OCI-LY3 (cell line): ENCODE data around the gene EIF4E1B.

ENCODE experiments used
- H2AFZ ChIP-seq: fragments of 200-600, 300-600 bp; shearing (Covaris generic); 2 replicates; pipeline ENCODE4 v1.6.0; 2014; ENCODE audit warnings: antibody characterized with exemption, low read depth, low read length
- H3K27ac ChIP-seq: fragments of 200-600, 300-600 bp; sonication (generic); 2 replicates; pipeline ENCODE4 v1.5.1; 2014; ENCODE audit warnings: mild to moderate bottlenecking, low read length, moderate library complexity, mixed read lengths
- H3K27me3 ChIP-seq: fragments of 200-600, 300-600 bp; sonication (generic); 2 replicates; pipeline ENCODE4 v1.6.1; 2014; ENCODE audit warnings: low read depth, low read length, mixed read lengths
- H3K36me3 ChIP-seq: fragments of 200-600, 300-600 bp; sonication (generic); replicated peaks from 2 replicates; pipeline ENCODE3; 2014; ENCODE audit warnings: low read depth, low read length, mixed read lengths
- H3K4me1 ChIP-seq: fragments of 300-600, 200-600 bp; sonication (generic); 2 replicates; pipeline ENCODE4 v1.6.1; 2014; ENCODE audit warnings: low read length, mixed read lengths
- H3K4me2 ChIP-seq: fragments of 200-600, 300-600 bp; sonication (generic); 2 replicates; pipeline ENCODE4 v1.6.1; 2014; ENCODE audit warnings: low read length, mixed read lengths
- H3K4me3 ChIP-seq: fragments of 300-600, 200-600 bp; sonication (generic); 2 replicates; pipeline ENCODE4 v1.5.1; 2014; ENCODE audit warnings: antibody characterized with exemption, mild to moderate bottlenecking, low read length, moderate library complexity
- H3K79me2 ChIP-seq: fragments of 300-600, 200-600 bp; shearing (Covaris generic); 2 replicates; pipeline ENCODE4 v1.6.1; 2014; ENCODE audit warnings: mild to moderate bottlenecking, low read length, mixed read lengths
- H3K9ac ChIP-seq: fragments of 300-600, 200-600 bp; shearing (Covaris generic); 2 replicates; pipeline ENCODE4 v1.6.0; 2014; ENCODE audit warnings: mild to moderate bottlenecking, low read length, moderate library complexity
- H3K9me3 ChIP-seq: fragments of 200-600, 300-600 bp; shearing (Covaris generic); 2 replicates; pipeline ENCODE4 v1.6.1; 2014; ENCODE audit warnings: low read length, mixed read lengths; ENCODE audit not compliant: insufficient read depth
- H4K20me1 ChIP-seq: fragments of 200-600, 300-600 bp; sonication (generic); 2 replicates; pipeline ENCODE4 v1.6.1; 2016; ENCODE audit warnings: low read length, mixed read lengths; ENCODE audit not compliant: insufficient read depth
- EZH2phosphoT487 ChIP-seq: fragments of 200-600 bp; shearing (Covaris generic); IDR thresholded peaks from 2 replicates; pipeline ENCODE4 v1.6.1; 2018; ENCODE audit warnings: antibody characterized with exemption, mixed run types, low read depth
- TF ChIP-seq, protein P1 (sequence below): fragments of 200-600, 300-600 bp; sonication (generic); IDR thresholded peaks from 2 replicates; pipeline ENCODE4 v1.5.1; 2014; ENCODE audit warnings: antibody characterized with exemption, low read length, low read depth

Gene EIF4E1B

GRCh38 chr5:176671399-176671798 is 40.9 kb downstream of the EIF4E1B start:
- Histone ChIP-seq H3K4me1 (peaks cover 16% of the 10 kb centered on the region), H3K9ac (no peak overlapping the region), H3K4me3 (no peak overlapping the region), H4K20me1 (no peaks in the 10 kb centered on the region), H3K9me3 (no peaks in the 10 kb centered on the region), H3K79me2 (no peaks in the 10 kb centered on the region), H3K27me3 (peaks cover 23% of the 10 kb centered on the region), H2AFZ (no peak overlapping the region), H3K36me3 (no peaks in the 10 kb centered on the region), H3K4me2 (no peak overlapping the region), H3K27ac (no peak overlapping the region)
- TF ChIP-seq, protein P1, sequence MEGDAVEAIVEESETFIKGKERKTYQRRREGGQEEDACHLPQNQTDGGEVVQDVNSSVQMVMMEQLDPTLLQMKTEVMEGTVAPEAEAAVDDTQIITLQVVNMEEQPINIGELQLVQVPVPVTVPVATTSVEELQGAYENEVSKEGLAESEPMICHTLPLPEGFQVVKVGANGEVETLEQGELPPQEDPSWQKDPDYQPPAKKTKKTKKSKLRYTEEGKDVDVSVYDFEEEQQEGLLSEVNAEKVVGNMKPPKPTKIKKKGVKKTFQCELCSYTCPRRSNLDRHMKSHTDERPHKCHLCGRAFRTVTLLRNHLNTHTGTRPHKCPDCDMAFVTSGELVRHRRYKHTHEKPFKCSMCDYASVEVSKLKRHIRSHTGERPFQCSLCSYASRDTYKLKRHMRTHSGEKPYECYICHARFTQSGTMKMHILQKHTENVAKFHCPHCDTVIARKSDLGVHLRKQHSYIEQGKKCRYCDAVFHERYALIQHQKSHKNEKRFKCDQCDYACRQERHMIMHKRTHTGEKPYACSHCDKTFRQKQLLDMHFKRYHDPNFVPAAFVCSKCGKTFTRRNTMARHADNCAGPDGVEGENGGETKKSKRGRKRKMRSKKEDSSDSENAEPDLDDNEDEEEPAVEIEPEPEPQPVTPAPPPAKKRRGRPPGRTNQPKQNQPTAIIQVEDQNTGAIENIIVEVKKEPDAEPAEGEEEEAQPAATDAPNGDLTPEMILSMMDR, result no peak
- TF ChIP-seq EZH2phosphoT487, result no peak

- TF ChIP-seq, protein P1, result no peak
- no peak for TF ChIP-seq EZH2phosphoT487
- Histone ChIP-seq H4K20me1 (no peaks in the 10 kb centered on the region), H3K4me2 (peak overlapping the region; percentile 39), H2AFZ (no peak overlapping the region), H3K79me2 (no peaks in the 10 kb centered on the region), H3K36me3 (no peaks in the 10 kb centered on the region), H3K9ac (no peak overlapping the region), H3K4me1 (peaks cover 18% of the 10 kb centered on the region), H3K4me3 (no peak overlapping the region), H3K27me3 (peaks cover 22% of the 10 kb centered on the region), H3K9me3 (no peaks in the 10 kb centered on the region), H3K27ac (no peak overlapping the region)
Observed at GRCh38 chr5:176671890-176672747, 41.6 kb downstream of the EIF4E1B start.

GRCh38 chr5:176673651-176674583 is 43.4 kb downstream of the EIF4E1B start:
- H3K4me1 ChIP-seq, result peaks cover 18% of the 10 kb centered on the region
- no peaks in the 10 kb centered on the region for H4K20me1 ChIP-seq
- peaks cover 5% of the 10 kb centered on the region for H3K27me3 ChIP-seq
- H3K36me3 ChIP-seq, result no peaks in the 10 kb centered on the region
- H3K4me2 ChIP-seq, result no peak overlapping the region
- TF ChIP-seq, protein P1, result no peak
- TF ChIP-seq EZH2phosphoT487, result no peak
- H3K4me3 ChIP-seq, result no peak overlapping the region
- H2AFZ ChIP-seq, result no peak overlapping the region
- H3K9ac ChIP-seq, result no peak overlapping the region
- no peak overlapping the region for H3K27ac ChIP-seq
- no peaks in the 10 kb centered on the region for H3K9me3 ChIP-seq
- no peaks in the 10 kb centered on the region for H3K79me2 ChIP-seq

DNA sequence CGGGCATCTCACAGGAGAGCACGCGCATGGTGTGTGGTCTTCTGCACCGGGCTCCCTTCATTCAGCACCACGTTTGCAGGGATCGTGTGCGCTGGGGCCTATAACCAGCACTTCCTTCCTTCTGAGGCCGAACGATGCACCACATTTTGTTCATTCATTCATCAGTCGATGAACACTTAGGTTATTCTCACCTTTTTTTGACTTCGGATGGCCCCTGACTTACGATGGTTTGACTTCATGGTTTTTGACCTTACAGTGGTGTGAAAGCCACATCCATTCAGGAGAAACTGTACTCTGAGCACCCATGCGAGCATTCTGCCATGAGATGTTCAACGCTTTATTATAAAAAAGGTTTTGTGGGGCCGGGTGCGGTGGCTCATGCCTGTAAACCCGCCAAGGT is 44.3 kb downstream of the EIF4E1B start:
- Histone ChIP-seq H3K36me3 (no peaks in the 10 kb centered on the region), H4K20me1 (no peaks in the 10 kb centered on the region), H3K79me2 (no peaks in the 10 kb centered on the region), H3K4me1 (peaks cover 18% of the 10 kb centered on the region), H2AFZ (no peak overlapping the region), H3K27ac (no peak overlapping the region), H3K27me3 (no peaks in the 10 kb centered on the region), H3K9ac (no peak overlapping the region), H3K4me2 (no peak overlapping the region), H3K9me3 (no peaks in the 10 kb centered on the region), H3K4me3 (no peak overlapping the region)
- TF ChIP-seq, protein P1, result no peak
- TF ChIP-seq EZH2phosphoT487, result no peak
